Trophoblast cell (in vitro differentiated cells and primary cell): ENCODE data around the gene ASIP.

ENCODE experiments used
- DNase-seq, 2 donors: peaks; one replicate each; pipeline ENCODE4 v3.0.0-alpha.2; 2016
- H2AFZ ChIP-seq: 2 replicates; pipeline ENCODE4 v1.6.1; 2013; ENCODE audit warnings: low read length, moderate library complexity, mild to moderate bottlenecking; ENCODE audit not compliant: insufficient read depth, poor library complexity
- H2AK5ac ChIP-seq: 2 replicates; pipeline ENCODE4 v1.6.1; 2013; ENCODE audit warnings: mild to moderate bottlenecking, low read length
- H2BK120ac ChIP-seq: 2 replicates; pipeline ENCODE4 v1.6.1; 2013; ENCODE audit warnings: low read length, mild to moderate bottlenecking, moderate library complexity; ENCODE audit not compliant: insufficient read depth, poor library complexity
- H2BK12ac ChIP-seq: 2 replicates; pipeline ENCODE4 v1.6.1; 2013; ENCODE audit warnings: mild to moderate bottlenecking, low read length, moderate library complexity
- H2BK5ac ChIP-seq: 2 replicates; pipeline ENCODE4 v1.6.1; 2013; ENCODE audit warnings: low read length, low read depth, moderate library complexity, mild to moderate bottlenecking; ENCODE audit not compliant: poor library complexity
- H3K14ac ChIP-seq: 2 replicates; pipeline ENCODE4 v1.6.1; 2013; ENCODE audit warnings: mild to moderate bottlenecking, low read length
- H3K18ac ChIP-seq: 2 replicates; pipeline ENCODE4 v1.6.1; 2013; ENCODE audit warnings: mild to moderate bottlenecking, low read length
- H3K23ac ChIP-seq: 2 replicates; pipeline ENCODE4 v1.6.1; 2013; ENCODE audit warnings: low read length
- H3K27ac ChIP-seq: 2 replicates; pipeline ENCODE4 v1.5.1; 2013; ENCODE audit warnings: low read depth, mild to moderate bottlenecking, inconsistent platforms, low read length, moderate library complexity
- H3K27me3 ChIP-seq: 2 replicates; pipeline ENCODE4 v1.6.1; 2013; ENCODE audit warnings: inconsistent platforms, mild to moderate bottlenecking, low read length, moderate library complexity; ENCODE audit not compliant: insufficient read depth
- H3K36me3 ChIP-seq, 2 experiments: 1 replicate in 1 of 2; 2 replicates in 1 of 2; pipeline ENCODE4 v1.6.1; 2013; ENCODE audit warnings: low read length in 2 of 2, mild to moderate bottlenecking in 2 of 2, moderate library complexity in 1 of 2; ENCODE audit not compliant: insufficient read depth in 2 of 2, control insufficient read depth in 1 of 2
- H3K4ac ChIP-seq: 2 replicates; pipeline ENCODE4 v1.6.1; 2013; ENCODE audit warnings: low read depth, mild to moderate bottlenecking, low read length, moderate library complexity
- H3K4me1 ChIP-seq, 2 experiments: 1 replicate in 1 of 2; 2 replicates in 1 of 2; pipeline ENCODE4 v1.6.1; 2013; ENCODE audit warnings: low read length in 2 of 2, mild to moderate bottlenecking in 2 of 2, moderate library complexity in 1 of 2; ENCODE audit not compliant: insufficient read depth in 2 of 2, control insufficient read depth in 1 of 2
- H3K4me2 ChIP-seq: 2 replicates; pipeline ENCODE4 v1.6.1; 2013; ENCODE audit warnings: inconsistent platforms, mild to moderate bottlenecking, low read length, moderate library complexity
- H3K4me3 ChIP-seq: 2 replicates; pipeline ENCODE4 v1.5.1; 2013; ENCODE audit warnings: mild to moderate bottlenecking, low read depth, low read length, inconsistent platforms
- H3K79me1 ChIP-seq: one replicate; pipeline ENCODE4 v1.6.1; 2013; ENCODE audit warnings: low read length
- H3K79me2 ChIP-seq: 2 replicates; pipeline ENCODE4 v1.6.1; 2013; ENCODE audit warnings: low read length, mild to moderate bottlenecking; ENCODE audit not compliant: control insufficient read depth, insufficient read depth, poor library complexity
- H3K9ac ChIP-seq: 2 replicates; pipeline ENCODE4 v1.6.1; 2013; ENCODE audit warnings: mild to moderate bottlenecking, low read length
- H3K9me3 ChIP-seq: 2 replicates; pipeline ENCODE4 v1.6.1; 2013; ENCODE audit warnings: low read depth, mild to moderate bottlenecking, control low read depth, inconsistent platforms, low read length; ENCODE audit not compliant: insufficient read depth
- H4K12ac ChIP-seq: 2 replicates; pipeline ENCODE4 v1.6.1; 2013; ENCODE audit warnings: low read depth, mild to moderate bottlenecking, low read length, moderate library complexity
- H4K8ac ChIP-seq: 2 replicates; pipeline ENCODE4 v1.6.1; 2013; ENCODE audit warnings: low read depth, mild to moderate bottlenecking, low read length, moderate library complexity
- H4K91ac ChIP-seq: one replicate; pipeline ENCODE4 v1.6.1; 2013; ENCODE audit warnings: low read depth, mild to moderate bottlenecking, low read length, moderate library complexity
- WGBS: extraction: QIAGEN DNeasy Blood & Tissue Kit; methylation state at CpG from one replicate; pipeline ENCODE4 v1.1.7; 2013; ENCODE audit warnings: missing lambda C conversion rate; ENCODE audit not compliant: insufficient read length, insufficient coverage; ENCODE audit errors: extremely low coverage; 5-methylcytosine and 5-hydroxymethylcytosine counted together

ASIP gene

GRCh38 chr20:34268851-34269636 lies 27.8 kb downstream of the ASIP start:
- no CpG with 5 or more reads among the region's 58 CpGs for WGBS
- no peak overlapping the region for H3K4ac ChIP-seq
- no peak for DNase-seq
- no peaks in the 10 kb centered on the region for H3K9me3 ChIP-seq
- H4K12ac ChIP-seq = peak overlapping the region; percentile 74
- no peaks in the 10 kb centered on the region for H3K79me1 ChIP-seq
- peak overlapping the region; percentile 31 for H4K91ac ChIP-seq
- peak overlapping the region; percentile 58 for H3K4me2 ChIP-seq
- no peaks in the 10 kb centered on the region for H3K27me3 ChIP-seq
- no peak overlapping the region for H3K14ac ChIP-seq
- peak overlapping the region; percentile 26 for H4K8ac ChIP-seq
- H3K9ac ChIP-seq = no peak overlapping the region
- peaks cover 2% of the 10 kb centered on the region for H3K79me2 ChIP-seq
- peaks cover 3 to 5% of the 10 kb centered on the region in 2 experiments for H3K4me1 ChIP-seq
- H2BK5ac ChIP-seq = no peak overlapping the region
- no peak overlapping the region for H3K27ac ChIP-seq
- no peak overlapping the region for H3K18ac ChIP-seq
- peak overlapping the region; percentile 42 for H3K4me3 ChIP-seq
- H2BK12ac ChIP-seq = no peak overlapping the region
- peaks cover 0 to 2% of the 10 kb centered on the region in 2 experiments for H3K36me3 ChIP-seq
- no peak overlapping the region for H3K23ac ChIP-seq
- no peak overlapping the region for H2AFZ ChIP-seq
- H2AK5ac ChIP-seq = no peak overlapping the region
- no peak overlapping the region for H2BK120ac ChIP-seq

DNA sequence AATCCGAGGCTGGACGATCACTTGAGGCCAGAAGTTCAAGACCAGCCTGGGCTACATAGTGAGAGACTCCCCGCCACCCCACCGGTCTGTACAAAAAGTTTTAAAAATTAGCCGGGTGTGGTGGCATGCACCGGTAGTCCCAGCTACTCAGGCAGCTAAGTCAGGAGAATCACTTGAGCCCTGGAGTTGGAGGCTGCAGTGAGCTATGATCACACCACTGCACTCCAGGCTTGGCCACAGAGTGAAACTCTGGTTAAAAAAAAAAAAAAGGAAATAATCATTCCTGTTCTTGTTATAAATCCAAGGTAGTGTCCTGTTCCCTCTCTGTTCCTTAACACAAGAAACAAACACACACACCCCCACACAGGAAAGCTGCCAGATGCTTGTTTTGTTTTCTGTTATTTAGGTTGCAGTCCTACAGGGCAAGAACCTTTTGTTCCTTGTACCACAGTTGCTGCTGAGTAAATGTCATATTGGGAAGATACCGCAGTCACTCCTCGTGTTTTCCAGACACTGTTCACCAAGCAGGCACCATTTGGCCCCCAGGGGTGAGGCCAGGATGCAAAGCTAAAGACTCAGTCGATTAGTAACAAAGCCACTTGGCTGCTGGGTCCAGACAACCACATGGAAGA lies 28.9 kb downstream of the ASIP start:
- H3K4me1 ChIP-seq = peaks cover 3 to 5% of the 10 kb centered on the region in 2 experiments
- no peak overlapping the region for H3K4me2 ChIP-seq
- peaks cover 2% of the 10 kb centered on the region for H3K79me2 ChIP-seq
- no peak overlapping the region for H3K18ac ChIP-seq
- H3K27me3 ChIP-seq = no peaks in the 10 kb centered on the region
- H3K79me1 ChIP-seq = no peaks in the 10 kb centered on the region
- no peak overlapping the region for H3K14ac ChIP-seq
- H3K27ac ChIP-seq = no peak overlapping the region
- no peak overlapping the region for H2AFZ ChIP-seq
- peak overlapping the region; percentile 31 for H4K91ac ChIP-seq
- no peak for DNase-seq
- H4K8ac ChIP-seq = no peak overlapping the region
- no peak overlapping the region for H3K4ac ChIP-seq
- no peak overlapping the region for H4K12ac ChIP-seq
- peaks cover 6 to 7% of the 10 kb centered on the region in 2 experiments for H3K36me3 ChIP-seq
- H2BK5ac ChIP-seq = no peak overlapping the region
- H2BK120ac ChIP-seq = no peak overlapping the region
- WGBS = no CpG with 5 or more reads among the region's 9 CpGs
- no peak overlapping the region for H3K9ac ChIP-seq
- no peak overlapping the region for H3K4me3 ChIP-seq
- H3K23ac ChIP-seq = no peak overlapping the region
- no peaks in the 10 kb centered on the region for H3K9me3 ChIP-seq
- no peak overlapping the region for H2AK5ac ChIP-seq
- H2BK12ac ChIP-seq = no peak overlapping the region

DNA sequence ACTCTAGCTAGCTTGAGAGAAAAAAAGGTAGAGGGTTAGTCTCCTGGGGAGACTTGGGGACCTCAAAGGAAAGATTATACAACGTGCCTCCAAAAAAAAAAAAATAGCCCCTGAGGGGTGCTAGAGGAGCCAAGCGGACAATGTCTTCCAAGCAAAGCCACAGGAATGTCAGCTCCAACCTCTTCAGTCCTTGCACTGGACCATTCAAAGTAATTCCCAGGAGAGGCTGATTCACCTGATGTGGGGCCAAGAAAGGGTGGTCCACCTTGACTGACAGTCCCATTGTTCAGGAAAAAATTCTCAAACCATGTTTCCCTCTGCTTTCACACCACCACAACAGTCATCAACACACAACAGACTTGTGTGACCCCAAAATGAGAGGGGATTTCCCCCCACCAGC lies 30.7 kb downstream of the ASIP start:
- no peak overlapping the region for H3K4me3 ChIP-seq
- no peak overlapping the region for H2AFZ ChIP-seq
- peaks cover 3 to 5% of the 10 kb centered on the region in 2 experiments for H3K4me1 ChIP-seq
- no peak overlapping the region for H4K91ac ChIP-seq
- WGBS = no CpG with 5 or more reads among the region's 2 CpGs
- H3K4me2 ChIP-seq = no peak overlapping the region
- peaks cover 2% of the 10 kb centered on the region for H3K79me2 ChIP-seq
- no peaks in the 10 kb centered on the region for H3K79me1 ChIP-seq
- no peak for DNase-seq
- H4K8ac ChIP-seq = no peak overlapping the region
- H3K9ac ChIP-seq = no peak overlapping the region
- no peak overlapping the region for H4K12ac ChIP-seq
- no peak overlapping the region for H3K23ac ChIP-seq
- no peak overlapping the region for H2BK120ac ChIP-seq
- H3K27me3 ChIP-seq = no peaks in the 10 kb centered on the region
- peaks cover 17 to 18% of the 10 kb centered on the region in 2 experiments for H3K36me3 ChIP-seq
- no peaks in the 10 kb centered on the region for H3K9me3 ChIP-seq
- H3K14ac ChIP-seq = no peak overlapping the region
- H3K27ac ChIP-seq = no peak overlapping the region
- no peak overlapping the region for H3K18ac ChIP-seq
- no peak overlapping the region for H3K4ac ChIP-seq
- no peak overlapping the region for H2BK5ac ChIP-seq
- no peak overlapping the region for H2AK5ac ChIP-seq
- no peak overlapping the region for H2BK12ac ChIP-seq

GRCh38 chr20:34274694-34275093 lies 33.5 kb downstream of the ASIP start:
- Histone ChIP-seq H3K36me3 (peaks cover 23 to 25% of the 10 kb centered on the region in 2 experiments), H2BK12ac (no peak overlapping the region), H4K8ac (no peak overlapping the region), H3K27ac (no peak overlapping the region), H3K79me2 (no peaks in the 10 kb centered on the region), H3K4me2 (no peak overlapping the region), H2AFZ (no peak overlapping the region), H3K14ac (no peak overlapping the region), H3K79me1 (no peaks in the 10 kb centered on the region), H2BK5ac (no peak overlapping the region), H2AK5ac (no peak overlapping the region), H3K9me3 (no peaks in the 10 kb centered on the region), H3K23ac (no peak overlapping the region), H3K4ac (no peak overlapping the region), H3K27me3 (no peaks in the 10 kb centered on the region), H3K9ac (no peak overlapping the region), H2BK120ac (no peak overlapping the region), H4K91ac (no peak overlapping the region), H3K4me3 (no peak overlapping the region), H3K4me1 (peaks cover 0 to 3% of the 10 kb centered on the region in 2 experiments), H3K18ac (no peak overlapping the region), H4K12ac (no peak overlapping the region)
- no CpG with 5 or more reads among the region's 7 CpGs for WGBS
- DNase-seq = no peak
